ENCODE results near the gene KREMEN2. TPM values are rescaled to one million over a fixed set of nuclear protein-coding genes. Genes with fewer than 3 reads are reported as not detected.

The KREMEN2 gene
- total and polyA plus RNA-seq, 9 of the 15 experiments (the other 6 are each of a cell fraction or from before 2014, with no cell fraction given), result 0.04 to 7.7 (median 1.5) TPM; not detected in 1

DNA sequence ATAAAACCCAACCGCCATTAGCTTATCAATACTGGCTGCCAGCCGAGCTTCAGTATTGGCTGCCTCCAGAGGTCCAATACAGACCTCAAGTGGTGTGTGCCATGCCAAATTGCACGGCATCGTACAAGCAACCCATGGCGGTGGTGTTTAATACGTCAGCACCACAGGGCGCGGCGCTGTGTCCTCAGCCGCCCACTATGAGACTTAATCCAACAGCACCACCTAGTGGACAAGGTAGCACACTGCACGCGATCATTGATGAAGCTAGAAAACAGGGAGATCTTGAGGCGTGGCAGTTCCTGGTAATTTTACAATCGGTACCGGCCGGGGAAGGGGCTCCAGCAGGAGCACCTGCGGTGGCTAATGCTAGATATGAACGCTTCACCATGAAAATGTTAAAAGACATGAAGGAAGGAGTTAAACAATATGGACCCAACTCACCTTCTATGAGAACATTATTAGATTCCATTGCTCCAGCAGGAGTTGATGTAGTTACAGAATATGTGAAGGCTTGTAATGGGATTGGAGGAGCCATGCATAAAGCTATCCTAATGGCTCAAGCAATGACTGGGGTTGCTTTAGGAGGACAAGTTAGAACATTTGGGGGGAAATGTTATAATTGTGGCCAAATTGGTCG, 36.9 kb upstream of the KREMEN2 start (continued):
- TF ChIP-seq ZNF184 (CRISPR knock-in tag; IDR thresholded peaks at IDR 0.05), result no peak
- TF ChIP-seq ZNF740 (CRISPR knock-in tag; IDR thresholded peaks at IDR 0.05), result no peak
- no peak for TF ChIP-seq ZNF740 (tag; IDR thresholded peaks at IDR 0.05)
- no peak for TF ChIP-seq PML (IDR thresholded peaks at IDR 0.05; ENCODE audit: low read length)
- no peak for TF ChIP-seq PKNOX1 (IDR thresholded peaks at IDR 0.05)
- TF ChIP-seq, protein P1, sequence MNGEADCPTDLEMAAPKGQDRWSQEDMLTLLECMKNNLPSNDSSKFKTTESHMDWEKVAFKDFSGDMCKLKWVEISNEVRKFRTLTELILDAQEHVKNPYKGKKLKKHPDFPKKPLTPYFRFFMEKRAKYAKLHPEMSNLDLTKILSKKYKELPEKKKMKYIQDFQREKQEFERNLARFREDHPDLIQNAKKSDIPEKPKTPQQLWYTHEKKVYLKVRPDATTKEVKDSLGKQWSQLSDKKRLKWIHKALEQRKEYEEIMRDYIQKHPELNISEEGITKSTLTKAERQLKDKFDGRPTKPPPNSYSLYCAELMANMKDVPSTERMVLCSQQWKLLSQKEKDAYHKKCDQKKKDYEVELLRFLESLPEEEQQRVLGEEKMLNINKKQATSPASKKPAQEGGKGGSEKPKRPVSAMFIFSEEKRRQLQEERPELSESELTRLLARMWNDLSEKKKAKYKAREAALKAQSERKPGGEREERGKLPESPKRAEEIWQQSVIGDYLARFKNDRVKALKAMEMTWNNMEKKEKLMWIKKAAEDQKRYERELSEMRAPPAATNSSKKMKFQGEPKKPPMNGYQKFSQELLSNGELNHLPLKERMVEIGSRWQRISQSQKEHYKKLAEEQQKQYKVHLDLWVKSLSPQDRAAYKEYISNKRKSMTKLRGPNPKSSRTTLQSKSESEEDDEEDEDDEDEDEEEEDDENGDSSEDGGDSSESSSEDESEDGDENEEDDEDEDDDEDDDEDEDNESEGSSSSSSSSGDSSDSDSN (IDR thresholded peaks at IDR 0.05; ENCODE audit: borderline replicate concordance in 1 of 2, low read depth in 2 of 2, low read length in 2 of 2), result no peak
- no peak for TF ChIP-seq ZNF347 (CRISPR knock-in tag; IDR thresholded peaks at IDR 0.05; ENCODE audit: low read depth)
- TF ChIP-seq ZNF175 (CRISPR knock-in tag; IDR thresholded peaks at IDR 0.05; ENCODE audit: low read depth), result no peak
- TF ChIP-seq, protein P2, sequence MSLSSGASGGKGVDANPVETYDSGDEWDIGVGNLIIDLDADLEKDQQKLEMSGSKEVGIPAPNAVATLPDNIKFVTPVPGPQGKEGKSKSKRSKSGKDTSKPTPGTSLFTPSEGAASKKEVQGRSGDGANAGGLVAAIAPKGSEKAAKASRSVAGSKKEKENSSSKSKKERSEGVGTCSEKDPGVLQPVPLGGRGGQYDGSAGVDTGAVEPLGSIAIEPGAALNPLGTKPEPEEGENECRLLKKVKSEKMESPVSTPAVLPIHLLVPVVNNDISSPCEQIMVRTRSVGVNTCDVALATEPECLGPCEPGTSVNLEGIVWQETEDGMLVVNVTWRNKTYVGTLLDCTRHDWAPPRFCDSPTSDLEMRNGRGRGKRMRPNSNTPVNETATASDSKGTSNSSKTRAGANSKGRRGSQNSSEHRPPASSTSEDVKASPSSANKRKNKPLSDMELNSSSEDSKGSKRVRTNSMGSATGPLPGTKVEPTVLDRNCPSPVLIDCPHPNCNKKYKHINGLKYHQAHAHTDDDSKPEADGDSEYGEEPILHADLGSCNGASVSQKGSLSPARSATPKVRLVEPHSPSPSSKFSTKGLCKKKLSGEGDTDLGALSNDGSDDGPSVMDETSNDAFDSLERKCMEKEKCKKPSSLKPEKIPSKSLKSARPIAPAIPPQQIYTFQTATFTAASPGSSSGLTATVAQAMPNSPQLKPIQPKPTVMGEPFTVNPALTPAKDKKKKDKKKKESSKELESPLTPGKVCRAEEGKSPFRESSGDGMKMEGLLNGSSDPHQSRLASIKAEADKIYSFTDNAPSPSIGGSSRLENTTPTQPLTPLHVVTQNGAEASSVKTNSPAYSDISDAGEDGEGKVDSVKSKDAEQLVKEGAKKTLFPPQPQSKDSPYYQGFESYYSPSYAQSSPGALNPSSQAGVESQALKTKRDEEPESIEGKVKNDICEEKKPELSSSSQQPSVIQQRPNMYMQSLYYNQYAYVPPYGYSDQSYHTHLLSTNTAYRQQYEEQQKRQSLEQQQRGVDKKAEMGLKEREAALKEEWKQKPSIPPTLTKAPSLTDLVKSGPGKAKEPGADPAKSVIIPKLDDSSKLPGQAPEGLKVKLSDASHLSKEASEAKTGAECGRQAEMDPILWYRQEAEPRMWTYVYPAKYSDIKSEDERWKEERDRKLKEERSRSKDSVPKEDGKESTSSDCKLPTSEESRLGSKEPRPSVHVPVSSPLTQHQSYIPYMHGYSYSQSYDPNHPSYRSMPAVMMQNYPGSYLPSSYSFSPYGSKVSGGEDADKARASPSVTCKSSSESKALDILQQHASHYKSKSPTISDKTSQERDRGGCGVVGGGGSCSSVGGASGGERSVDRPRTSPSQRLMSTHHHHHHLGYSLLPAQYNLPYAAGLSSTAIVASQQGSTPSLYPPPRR (CRISPR knock-in tag; IDR thresholded peaks at IDR 0.05; ENCODE audit: borderline replicate concordance), result no peak
- TF ChIP-seq U2AF2 (optimal IDR thresholded peaks at IDR 0.05; ENCODE audit: low read depth, low read length), result no peak
- TF ChIP-seq DACH1 (IDR thresholded peaks at IDR 0.05; ENCODE audit: partially characterized antibody), result no peak
- TF ChIP-seq FOXJ2 (tag; IDR thresholded peaks at IDR 0.05), result no peak
- no peak for TF ChIP-seq SIN3B (IDR thresholded peaks at IDR 0.05; ENCODE audit: low read depth)
- TF ChIP-seq NELFE (IDR thresholded peaks at IDR 0.05; ENCODE audit: insufficient read depth, insufficient read length), result no peak
- TF ChIP-seq NCOA6 (IDR thresholded peaks at IDR 0.05), result no peak
- TF ChIP-seq SMAD1 (IDR thresholded peaks at IDR 0.05; ENCODE audit: low read depth, low read length, partially characterized antibody), result no peak
- TF ChIP-seq ZNF449 (CRISPR knock-in tag; IDR thresholded peaks at IDR 0.05), result no peak
- TF ChIP-seq GATAD2B (IDR thresholded peaks at IDR 0.05; ENCODE audit: borderline replicate concordance), result no peak

Measured in K562 (cell line).